ENCODE results near the gene RAB40B. TPM values are rescaled to one million over a fixed set of nuclear protein-coding genes. Genes with fewer than 3 reads are reported as not detected.

Gene RAB40B
- total RNA-seq, 3 donors from 2014 or later (not counting 1 experiment from before 2014, with no cell fraction given) = 3.7 to 7.3 (median 4.0) TPM

DNA sequence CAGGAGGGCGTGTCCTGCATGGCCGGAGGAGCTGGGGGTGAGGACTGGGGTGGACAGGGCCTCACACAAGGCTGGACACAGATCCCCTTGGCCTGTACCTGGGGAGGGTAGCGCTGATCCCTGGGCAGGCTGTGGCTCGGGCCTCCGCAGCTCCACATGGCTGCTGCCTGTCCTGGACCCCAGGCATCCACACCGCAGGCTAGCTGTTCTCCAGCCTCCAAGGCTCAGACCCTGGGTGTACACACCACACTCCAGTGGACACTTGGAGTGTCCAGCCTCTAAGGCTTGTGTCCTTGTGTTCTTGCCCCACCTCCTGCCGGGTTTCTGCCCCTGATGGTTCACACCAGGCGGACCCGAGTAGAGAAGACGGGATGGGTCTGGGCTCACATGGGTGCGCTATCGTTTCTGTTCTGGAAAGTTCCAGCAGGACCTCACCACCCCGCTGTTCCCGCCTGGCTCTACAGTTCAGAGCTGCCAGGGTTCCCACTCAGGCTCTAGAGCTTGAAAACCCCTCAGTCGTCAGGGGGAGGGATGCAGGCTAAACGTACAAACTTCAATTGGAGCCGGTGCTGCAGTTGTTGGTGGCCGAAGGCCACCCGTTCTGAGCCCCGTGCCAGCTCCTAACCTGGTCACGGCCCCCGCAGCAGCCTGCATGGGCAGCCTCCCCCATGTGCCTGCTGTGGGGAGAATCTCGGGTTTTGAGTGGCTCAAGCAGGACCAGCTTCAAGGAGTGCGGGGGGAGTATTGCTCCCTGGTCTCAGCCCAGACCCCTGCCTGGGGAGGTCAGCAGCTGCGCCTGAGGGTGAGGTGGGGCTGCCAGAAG is 11.4 kb upstream of the RAB40B start:
- H3K27ac ChIP-seq (ENCODE audit: low read length) = no peak overlapping the region
- H3K4me3 ChIP-seq (ENCODE audit: low read length) = no peak overlapping the region
- Mint-ChIP-seq H3K36me3 (no peaks in the 10 kb centered on the region), H3K27me3 (ENCODE audit: low read depth in 2 of 2) (no peaks in the 10 kb centered on the region), H3K9me3 (no peaks in the 10 kb centered on the region), H3K27ac (no peak overlapping the region), H3K4me1 (peaks cover 5 to 6% of the 10 kb centered on the region in 2 donors), H3K4me3 (no peak overlapping the region)
- H3K36me3 ChIP-seq (ENCODE audit: control insufficient read depth, insufficient read depth, low read length) = no peaks in the 10 kb centered on the region
- H3K9me3 ChIP-seq (ENCODE audit: control insufficient read depth, insufficient read depth, low read length) = no peaks in the 10 kb centered on the region
- TF ChIP-seq, protein P1, sequence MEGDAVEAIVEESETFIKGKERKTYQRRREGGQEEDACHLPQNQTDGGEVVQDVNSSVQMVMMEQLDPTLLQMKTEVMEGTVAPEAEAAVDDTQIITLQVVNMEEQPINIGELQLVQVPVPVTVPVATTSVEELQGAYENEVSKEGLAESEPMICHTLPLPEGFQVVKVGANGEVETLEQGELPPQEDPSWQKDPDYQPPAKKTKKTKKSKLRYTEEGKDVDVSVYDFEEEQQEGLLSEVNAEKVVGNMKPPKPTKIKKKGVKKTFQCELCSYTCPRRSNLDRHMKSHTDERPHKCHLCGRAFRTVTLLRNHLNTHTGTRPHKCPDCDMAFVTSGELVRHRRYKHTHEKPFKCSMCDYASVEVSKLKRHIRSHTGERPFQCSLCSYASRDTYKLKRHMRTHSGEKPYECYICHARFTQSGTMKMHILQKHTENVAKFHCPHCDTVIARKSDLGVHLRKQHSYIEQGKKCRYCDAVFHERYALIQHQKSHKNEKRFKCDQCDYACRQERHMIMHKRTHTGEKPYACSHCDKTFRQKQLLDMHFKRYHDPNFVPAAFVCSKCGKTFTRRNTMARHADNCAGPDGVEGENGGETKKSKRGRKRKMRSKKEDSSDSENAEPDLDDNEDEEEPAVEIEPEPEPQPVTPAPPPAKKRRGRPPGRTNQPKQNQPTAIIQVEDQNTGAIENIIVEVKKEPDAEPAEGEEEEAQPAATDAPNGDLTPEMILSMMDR (IDR thresholded peaks at IDR 0.05) = no peak
- 89% methylated on average over 25 of the region's 25 CpGs for WGBS (ENCODE audit: insufficient coverage)
- intact Hi-C loops (cut with micrococcal nuclease) = no loop called here
- no peaks in the 10 kb centered on the region for H3K4me1 ChIP-seq (ENCODE audit: control insufficient read depth, insufficient read depth, low read length)
- ATAC-seq (no peak), DNase-seq (no peak)
- H3K27me3 ChIP-seq (ENCODE audit: control insufficient read depth, insufficient read depth, low read length) = no peaks in the 10 kb centered on the region

DNA sequence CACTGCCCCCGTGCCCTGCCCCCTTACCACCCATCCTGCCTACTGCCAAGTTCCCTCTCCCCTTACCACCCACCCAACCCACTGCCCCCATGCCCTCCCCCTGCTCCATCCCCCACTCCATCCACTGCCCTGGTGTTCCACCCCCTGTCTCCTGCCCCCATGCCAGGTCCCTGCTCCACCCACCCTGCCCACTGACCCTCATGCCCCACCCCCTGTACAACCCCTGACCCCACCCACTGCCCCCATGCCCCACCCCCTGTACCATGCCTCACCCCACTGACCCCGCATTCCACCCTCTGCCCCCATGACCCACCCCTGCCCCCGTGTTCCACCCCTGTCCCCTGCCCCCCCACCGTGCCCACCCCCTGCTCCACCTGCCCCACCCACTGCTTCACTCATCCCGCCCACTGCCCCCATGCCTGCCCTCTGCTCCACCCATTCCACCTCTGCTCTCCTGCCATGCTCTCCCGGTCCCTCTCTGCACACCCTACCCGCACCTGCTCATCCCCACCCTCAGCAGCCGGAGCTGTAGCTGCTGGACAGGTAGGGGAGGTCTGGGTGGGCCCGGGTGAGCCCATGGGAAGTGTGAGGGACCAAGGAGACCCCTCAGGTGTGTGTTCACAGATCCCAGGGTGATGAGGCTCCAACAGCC is 10.7 kb upstream of the RAB40B start:
- Histone ChIP-seq H3K4me3 (ENCODE audit: low read length) (no peak overlapping the region), H3K27me3 (ENCODE audit: control insufficient read depth, insufficient read depth, low read length) (no peaks in the 10 kb centered on the region), H3K9me3 (ENCODE audit: control insufficient read depth, insufficient read depth, low read length) (no peaks in the 10 kb centered on the region), H3K27ac (ENCODE audit: low read length) (no peak overlapping the region), H3K4me1 (ENCODE audit: control insufficient read depth, insufficient read depth, low read length) (no peaks in the 10 kb centered on the region), H3K36me3 (ENCODE audit: control insufficient read depth, insufficient read depth, low read length) (no peaks in the 10 kb centered on the region)
- DNase-seq (no peak), ATAC-seq (no peak)
- TF ChIP-seq, protein P1 (IDR thresholded peaks at IDR 0.05) = no peak
- peaks cover 5 to 6% of the 10 kb centered on the region in 2 donors for H3K4me1 Mint-ChIP-seq
- intact Hi-C loops (cut with micrococcal nuclease) = no loop called here
- no peak overlapping the region for H3K27ac Mint-ChIP-seq
- H3K4me3 Mint-ChIP-seq = no peak overlapping the region
- WGBS (ENCODE audit: insufficient coverage) = 75% methylated on average over 2 of the region's 9 CpGs
- H3K9me3 Mint-ChIP-seq = no peaks in the 10 kb centered on the region
- H3K36me3 Mint-ChIP-seq = no peaks in the 10 kb centered on the region
- H3K27me3 Mint-ChIP-seq (ENCODE audit: low read depth in 2 of 2) = no peaks in the 10 kb centered on the region

DNA sequence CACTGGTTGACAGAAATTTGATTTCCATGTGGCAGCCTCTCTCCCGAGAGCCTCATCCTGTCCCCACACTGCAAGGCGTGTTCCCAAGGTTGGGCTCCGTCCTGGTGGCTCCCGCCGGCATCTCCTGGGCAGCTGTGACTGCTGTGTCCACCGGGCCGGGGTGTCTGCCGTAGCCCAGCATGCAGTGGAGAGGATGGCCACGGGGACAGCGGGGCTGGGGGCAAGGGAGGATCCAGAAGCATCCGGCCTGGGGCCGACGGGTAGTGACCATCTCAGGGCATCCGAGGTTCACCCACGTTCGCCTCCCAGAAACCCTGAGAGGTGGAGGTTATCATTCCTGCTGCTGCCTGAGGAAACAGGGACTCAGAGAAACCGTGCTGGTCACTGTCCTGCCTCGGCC is 7.3 kb upstream of the RAB40B start:
- Mint-ChIP-seq H3K9me3 (no peaks in the 10 kb centered on the region), H3K27me3 (ENCODE audit: low read depth in 2 of 2) (no peaks in the 10 kb centered on the region), H3K36me3 (no peaks in the 10 kb centered on the region), H3K4me3 (no peak overlapping the region), H3K27ac (no peak overlapping the region), H3K4me1 (no peaks in the 10 kb centered on the region)
- H3K9me3 ChIP-seq (ENCODE audit: control insufficient read depth, insufficient read depth, low read length) = no peaks in the 10 kb centered on the region
- H3K4me3 ChIP-seq (ENCODE audit: low read length) = no peak overlapping the region
- TF ChIP-seq, protein P1 (IDR thresholded peaks at IDR 0.05) = no peak
- H3K4me1 ChIP-seq (ENCODE audit: control insufficient read depth, insufficient read depth, low read length) = no peaks in the 10 kb centered on the region
- H3K36me3 ChIP-seq (ENCODE audit: control insufficient read depth, insufficient read depth, low read length) = no peaks in the 10 kb centered on the region
- DNase-seq (no peak), ATAC-seq (no peak)
- H3K27me3 ChIP-seq (ENCODE audit: control insufficient read depth, insufficient read depth, low read length) = no peaks in the 10 kb centered on the region
- WGBS (ENCODE audit: insufficient coverage) = 90% methylated on average over 18 of the region's 18 CpGs
- intact Hi-C loops (cut with micrococcal nuclease) = no loop called here
- no peak overlapping the region for H3K27ac ChIP-seq (ENCODE audit: low read length)
